ENCODE results near the gene BASP1.

Gene BASP1

DNA sequence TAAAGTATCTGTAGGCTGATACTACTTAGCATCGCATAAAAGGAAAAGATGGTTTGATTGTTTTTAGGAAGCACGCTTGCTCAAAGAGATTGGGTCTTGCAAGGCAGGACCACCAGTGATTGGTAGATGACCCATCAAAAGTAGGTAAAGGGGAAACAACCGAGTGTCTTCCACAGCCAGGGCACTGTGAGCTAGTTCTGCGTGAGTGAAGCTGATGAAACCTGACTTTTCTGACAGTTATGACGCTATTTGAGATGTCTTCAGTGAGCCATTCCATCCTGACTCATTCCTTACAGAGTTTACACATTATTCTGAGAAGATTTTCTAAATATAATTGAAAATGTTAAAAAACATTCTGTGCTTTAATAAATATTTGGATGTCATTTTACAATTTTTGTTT lies 49.7 kb downstream of the BASP1 start:
- H3K4me1 ChIP-seq (ENCODE audit: control insufficient read depth, insufficient read depth, low read length), result no peaks in the 10 kb centered on the region
- H3K9me3 ChIP-seq (ENCODE audit: control insufficient read depth, low read length), result no peaks in the 10 kb centered on the region
- no peak overlapping the region for H3K9ac ChIP-seq (ENCODE audit: low read length)
- H3K27me3 ChIP-seq (ENCODE audit: control insufficient read depth, insufficient read depth, low read length), result no peaks in the 10 kb centered on the region
- H3K4me3 ChIP-seq (ENCODE audit: low read length), result no peak overlapping the region
- H3K36me3 ChIP-seq (ENCODE audit: control insufficient read depth, insufficient read depth, low read length), result no peaks in the 10 kb centered on the region

DNA sequence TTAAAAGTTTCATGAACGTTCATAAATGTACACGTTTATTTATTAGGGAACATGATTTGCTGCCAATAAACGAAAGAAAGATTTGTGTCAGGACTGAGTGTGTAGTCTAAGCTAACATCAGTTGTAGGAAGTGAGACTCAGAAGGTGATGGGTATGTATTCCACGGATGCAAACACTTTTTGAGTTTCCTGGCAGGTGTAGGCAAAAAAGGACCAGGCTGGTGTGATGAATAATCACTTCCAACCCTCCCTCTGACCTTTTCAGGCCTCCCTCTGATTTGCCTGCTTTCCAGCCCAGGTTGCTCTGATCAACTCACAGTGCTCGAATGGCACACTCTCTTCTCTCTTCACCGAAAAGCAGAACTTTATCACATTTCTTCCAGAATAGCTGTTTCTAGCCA lies 51.8 kb downstream of the BASP1 start:
- Histone ChIP-seq H3K36me3 (ENCODE audit: control insufficient read depth, insufficient read depth, low read length) (no peaks in the 10 kb centered on the region), H3K9me3 (ENCODE audit: control insufficient read depth, low read length) (no peaks in the 10 kb centered on the region), H3K4me1 (ENCODE audit: control insufficient read depth, insufficient read depth, low read length) (no peaks in the 10 kb centered on the region), H3K27me3 (ENCODE audit: control insufficient read depth, insufficient read depth, low read length) (no peaks in the 10 kb centered on the region), H3K4me3 (ENCODE audit: low read length) (no peak overlapping the region), H3K9ac (ENCODE audit: low read length) (no peak overlapping the region)

DNA sequence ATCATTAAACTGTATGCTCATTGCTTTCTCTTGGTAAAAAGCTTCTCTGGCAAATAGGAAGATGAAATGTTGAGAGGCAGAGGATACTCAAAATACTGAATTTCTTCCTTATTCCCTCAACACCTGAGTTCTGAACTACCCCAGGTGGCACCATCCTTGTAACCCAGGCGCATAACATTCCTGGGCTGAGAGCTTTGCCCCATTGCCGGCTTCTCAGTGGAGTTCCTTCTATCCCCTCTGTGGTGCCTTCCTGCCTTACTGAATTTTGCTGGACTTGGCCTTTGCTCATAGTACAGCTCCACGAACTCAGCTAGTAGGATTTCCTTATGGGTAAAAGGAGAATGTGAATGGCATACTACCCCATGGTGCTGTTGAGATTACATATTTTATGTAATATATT lies 54.7 kb downstream of the BASP1 start:
- Histone ChIP-seq H3K27me3 (ENCODE audit: control insufficient read depth, insufficient read depth, low read length) (no peaks in the 10 kb centered on the region), H3K9ac (ENCODE audit: low read length) (no peak overlapping the region), H3K4me3 (ENCODE audit: low read length) (no peak overlapping the region), H3K36me3 (ENCODE audit: control insufficient read depth, insufficient read depth, low read length) (no peaks in the 10 kb centered on the region), H3K4me1 (ENCODE audit: control insufficient read depth, insufficient read depth, low read length) (no peaks in the 10 kb centered on the region), H3K9me3 (ENCODE audit: control insufficient read depth, low read length) (no peaks in the 10 kb centered on the region)

DNA sequence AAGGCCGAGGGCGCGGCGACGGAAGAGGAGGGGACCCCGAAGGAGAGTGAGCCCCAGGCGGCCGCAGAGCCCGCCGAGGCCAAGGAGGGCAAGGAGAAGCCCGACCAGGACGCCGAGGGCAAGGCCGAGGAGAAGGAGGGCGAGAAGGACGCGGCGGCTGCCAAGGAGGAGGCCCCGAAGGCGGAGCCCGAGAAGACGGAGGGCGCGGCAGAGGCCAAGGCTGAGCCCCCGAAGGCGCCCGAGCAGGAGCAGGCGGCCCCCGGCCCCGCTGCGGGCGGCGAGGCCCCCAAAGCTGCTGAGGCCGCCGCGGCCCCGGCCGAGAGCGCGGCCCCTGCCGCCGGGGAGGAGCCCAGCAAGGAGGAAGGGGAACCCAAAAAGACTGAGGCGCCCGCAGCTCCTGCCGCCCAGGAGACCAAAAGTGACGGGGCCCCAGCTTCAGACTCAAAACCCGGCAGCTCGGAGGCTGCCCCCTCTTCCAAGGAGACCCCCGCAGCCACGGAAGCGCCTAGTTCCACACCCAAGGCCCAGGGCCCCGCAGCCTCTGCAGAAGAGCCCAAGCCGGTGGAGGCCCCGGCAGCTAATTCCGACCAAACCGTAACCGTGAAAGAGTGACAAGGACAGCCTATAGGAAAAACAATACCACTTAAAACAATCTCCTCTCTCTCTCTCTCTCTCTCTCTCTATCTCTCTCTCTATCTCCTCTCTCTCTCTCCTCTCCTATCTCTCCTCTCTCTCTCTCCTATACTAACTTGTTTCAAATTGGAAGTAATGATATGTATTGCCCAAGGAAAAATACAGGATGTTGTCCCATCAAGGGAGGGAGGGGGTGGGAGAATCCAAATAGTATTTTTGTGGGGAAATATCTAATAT lies 58.1 kb downstream of the BASP1 start:
- Histone ChIP-seq H3K9me3 (ENCODE audit: control insufficient read depth, low read length) (no peaks in the 10 kb centered on the region), H3K27me3 (ENCODE audit: control insufficient read depth, insufficient read depth, low read length) (no peaks in the 10 kb centered on the region), H3K9ac (ENCODE audit: low read length) (no peak overlapping the region), H3K36me3 (ENCODE audit: control insufficient read depth, insufficient read depth, low read length) (no peaks in the 10 kb centered on the region), H3K4me3 (ENCODE audit: low read length) (no peak overlapping the region), H3K4me1 (ENCODE audit: control insufficient read depth, insufficient read depth, low read length) (no peaks in the 10 kb centered on the region)

DNA sequence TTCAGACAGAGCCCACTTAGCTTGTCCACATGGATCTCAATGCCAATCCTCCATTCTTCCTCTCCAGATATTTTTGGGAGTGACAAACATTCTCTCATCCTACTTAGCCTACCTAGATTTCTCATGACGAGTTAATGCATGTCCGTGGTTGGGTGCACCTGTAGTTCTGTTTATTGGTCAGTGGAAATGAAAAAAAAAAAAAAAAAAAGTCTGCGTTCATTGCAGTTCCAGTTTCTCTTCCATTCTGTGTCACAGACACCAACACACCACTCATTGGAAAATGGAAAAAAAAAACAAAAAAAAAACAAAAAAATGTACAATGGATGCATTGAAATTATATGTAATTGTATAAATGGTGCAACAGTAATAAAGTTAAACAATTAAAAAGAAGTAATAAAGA lies 59.0 kb downstream of the BASP1 start:
- H3K9ac ChIP-seq (ENCODE audit: low read length), result no peak overlapping the region
- no peaks in the 10 kb centered on the region for H3K9me3 ChIP-seq (ENCODE audit: control insufficient read depth, low read length)
- H3K4me1 ChIP-seq (ENCODE audit: control insufficient read depth, insufficient read depth, low read length), result no peaks in the 10 kb centered on the region
- no peaks in the 10 kb centered on the region for H3K27me3 ChIP-seq (ENCODE audit: control insufficient read depth, insufficient read depth, low read length)
- no peaks in the 10 kb centered on the region for H3K36me3 ChIP-seq (ENCODE audit: control insufficient read depth, insufficient read depth, low read length)
- no peak overlapping the region for H3K4me3 ChIP-seq (ENCODE audit: low read length)

DNA sequence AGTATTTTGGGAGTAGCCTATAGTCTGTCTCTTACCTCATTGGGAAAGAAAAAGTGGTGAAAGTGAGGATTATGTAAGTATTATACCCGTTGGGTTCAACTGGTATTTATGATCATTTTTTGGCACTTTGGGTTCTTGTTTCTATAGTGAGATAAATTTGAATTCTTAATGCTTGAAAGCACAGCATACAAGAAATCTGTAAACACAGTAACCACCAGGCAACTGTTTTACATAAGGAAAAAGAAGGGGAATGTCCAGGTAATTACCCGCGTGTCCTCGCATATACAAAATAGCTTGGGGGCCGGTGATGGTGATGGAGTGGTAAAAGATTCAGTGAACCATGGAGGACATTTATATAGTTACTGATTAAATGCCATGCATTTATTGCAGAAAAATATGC lies 60.5 kb downstream of the BASP1 start:
- Histone ChIP-seq H3K9ac (ENCODE audit: low read length) (no peak overlapping the region), H3K36me3 (ENCODE audit: control insufficient read depth, insufficient read depth, low read length) (no peaks in the 10 kb centered on the region), H3K9me3 (ENCODE audit: control insufficient read depth, low read length) (no peaks in the 10 kb centered on the region), H3K4me3 (ENCODE audit: low read length) (no peak overlapping the region), H3K4me1 (ENCODE audit: control insufficient read depth, insufficient read depth, low read length) (no peaks in the 10 kb centered on the region), H3K27me3 (ENCODE audit: control insufficient read depth, insufficient read depth, low read length) (no peaks in the 10 kb centered on the region)

DNA sequence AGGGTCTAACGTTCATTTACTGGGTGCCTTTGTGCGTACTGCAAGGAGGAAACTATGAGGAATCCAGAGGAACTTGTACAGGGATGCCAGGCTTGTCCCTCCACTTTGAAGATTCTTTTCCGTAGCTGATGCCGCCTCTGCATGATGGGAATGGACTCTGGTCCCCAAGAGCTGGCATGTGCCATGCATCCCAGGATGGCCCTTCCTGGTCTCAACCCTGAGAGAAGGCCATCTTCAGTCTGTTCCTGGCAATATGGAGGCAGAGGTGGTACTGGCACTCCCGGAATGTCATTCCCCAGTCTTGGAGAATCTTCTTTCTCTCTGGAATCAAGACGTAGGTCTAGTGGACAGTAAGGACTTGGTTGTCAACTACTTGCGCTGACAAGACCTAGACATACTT lies 61.5 kb downstream of the BASP1 start:
- H3K4me3 ChIP-seq (ENCODE audit: low read length), result no peak overlapping the region

DNA sequence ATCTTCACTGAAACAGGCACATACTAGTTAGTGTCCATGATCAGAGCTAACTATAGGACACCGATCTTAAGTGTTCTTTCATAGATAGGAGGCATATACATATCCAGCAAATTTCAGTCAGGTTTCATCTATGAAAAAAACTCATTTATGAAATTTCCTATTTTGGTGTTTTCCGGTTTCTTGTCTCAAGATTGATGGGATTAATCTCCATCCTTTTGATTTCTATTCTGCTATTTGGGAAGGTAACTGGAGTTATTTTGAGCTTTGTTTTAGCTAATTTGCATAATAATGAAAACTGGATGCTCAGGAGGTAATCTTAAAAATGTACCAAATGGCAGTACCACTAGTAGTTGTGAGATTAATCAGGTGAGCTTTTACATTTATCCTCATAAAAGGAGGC lies 62.1 kb downstream of the BASP1 start:
- no peaks in the 10 kb centered on the region for H3K36me3 ChIP-seq (ENCODE audit: control insufficient read depth, insufficient read depth, low read length)
- no peak overlapping the region for H3K4me3 ChIP-seq (ENCODE audit: low read length)
- H3K27me3 ChIP-seq (ENCODE audit: control insufficient read depth, insufficient read depth, low read length), result no peaks in the 10 kb centered on the region
- H3K9ac ChIP-seq (ENCODE audit: low read length), result no peak overlapping the region
- no peaks in the 10 kb centered on the region for H3K4me1 ChIP-seq (ENCODE audit: control insufficient read depth, insufficient read depth, low read length)
- no peaks in the 10 kb centered on the region for H3K9me3 ChIP-seq (ENCODE audit: control insufficient read depth, low read length)

More for the DNA sequence above, 61.5 kb downstream of the BASP1 start:
- no peaks in the 10 kb centered on the region for H3K9me3 ChIP-seq (ENCODE audit: control insufficient read depth, low read length)
- H3K27me3 ChIP-seq (ENCODE audit: control insufficient read depth, insufficient read depth, low read length), result no peaks in the 10 kb centered on the region
- no peaks in the 10 kb centered on the region for H3K4me1 ChIP-seq (ENCODE audit: control insufficient read depth, insufficient read depth, low read length)
- H3K36me3 ChIP-seq (ENCODE audit: control insufficient read depth, insufficient read depth, low read length), result no peaks in the 10 kb centered on the region
- H3K9ac ChIP-seq (ENCODE audit: low read length), result no peak overlapping the region

DNA sequence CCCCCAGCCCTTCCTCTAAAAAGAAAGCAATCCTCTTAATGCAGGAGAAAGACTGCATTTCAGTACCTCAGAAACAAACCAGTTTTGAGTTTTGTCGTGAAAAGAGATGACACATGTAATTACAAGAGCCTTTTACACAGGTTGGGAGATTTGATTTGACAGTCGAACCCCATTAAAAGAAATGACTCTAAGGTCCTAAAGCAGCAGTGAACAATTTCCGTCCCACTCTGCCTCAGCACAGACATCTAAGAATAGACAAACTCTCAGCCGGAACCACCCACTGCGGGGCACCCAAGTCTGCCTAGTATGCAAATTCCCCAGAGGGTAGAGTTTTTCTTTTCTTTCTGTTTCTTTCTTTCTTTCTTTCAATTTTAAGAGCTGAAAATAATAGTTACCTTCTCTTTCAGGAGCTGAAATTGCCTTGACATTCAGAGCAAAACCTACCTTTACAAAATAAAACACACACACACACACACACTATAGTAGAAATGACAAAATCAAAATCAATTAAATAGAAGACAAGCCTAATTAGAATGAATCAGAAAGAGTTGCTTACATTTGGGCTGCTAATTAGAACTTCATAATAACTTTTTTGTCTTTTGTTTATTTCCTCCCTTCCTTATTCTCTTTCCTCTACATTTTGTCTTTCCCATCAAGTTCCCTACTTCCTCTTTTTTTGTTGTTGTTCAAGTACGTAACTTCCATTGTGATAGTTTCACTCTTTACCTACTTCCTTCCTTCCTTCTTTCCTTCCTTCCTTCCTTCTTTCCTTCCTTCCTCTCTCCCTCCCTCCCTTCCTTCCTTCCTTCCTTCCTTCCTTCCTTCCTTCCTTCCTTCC lies 65.1 kb downstream of the BASP1 start:
- no peaks in the 10 kb centered on the region for H3K36me3 ChIP-seq (ENCODE audit: control insufficient read depth, insufficient read depth, low read length)
- H3K27me3 ChIP-seq (ENCODE audit: control insufficient read depth, insufficient read depth, low read length), result no peaks in the 10 kb centered on the region
- H3K4me3 ChIP-seq (ENCODE audit: low read length), result no peak overlapping the region
- H3K9ac ChIP-seq (ENCODE audit: low read length), result no peak overlapping the region
- no peaks in the 10 kb centered on the region for H3K4me1 ChIP-seq (ENCODE audit: control insufficient read depth, insufficient read depth, low read length)
- no peaks in the 10 kb centered on the region for H3K9me3 ChIP-seq (ENCODE audit: control insufficient read depth, low read length)

DNA sequence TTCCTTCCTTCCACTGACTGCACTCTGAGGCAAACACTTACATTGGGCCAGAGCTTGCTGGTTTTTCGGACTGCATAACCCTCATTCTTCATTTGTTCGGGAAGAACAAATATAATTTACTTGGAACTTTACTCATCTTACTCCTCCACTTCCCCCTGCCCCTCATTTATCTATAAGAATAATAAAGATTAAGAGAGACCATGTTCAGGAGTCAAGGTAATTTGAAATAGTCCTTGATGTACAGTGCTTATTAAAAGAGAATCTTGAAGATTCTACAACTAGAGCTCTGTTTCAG lies 65.6 kb downstream of the BASP1 start:
- H3K4me3 ChIP-seq (ENCODE audit: low read length), result no peak overlapping the region
- no peaks in the 10 kb centered on the region for H3K36me3 ChIP-seq (ENCODE audit: control insufficient read depth, insufficient read depth, low read length)
- H3K9ac ChIP-seq (ENCODE audit: low read length), result no peak overlapping the region
- H3K4me1 ChIP-seq (ENCODE audit: control insufficient read depth, insufficient read depth, low read length), result no peaks in the 10 kb centered on the region
- no peaks in the 10 kb centered on the region for H3K9me3 ChIP-seq (ENCODE audit: control insufficient read depth, low read length)
- H3K27me3 ChIP-seq (ENCODE audit: control insufficient read depth, insufficient read depth, low read length), result no peaks in the 10 kb centered on the region

DNA sequence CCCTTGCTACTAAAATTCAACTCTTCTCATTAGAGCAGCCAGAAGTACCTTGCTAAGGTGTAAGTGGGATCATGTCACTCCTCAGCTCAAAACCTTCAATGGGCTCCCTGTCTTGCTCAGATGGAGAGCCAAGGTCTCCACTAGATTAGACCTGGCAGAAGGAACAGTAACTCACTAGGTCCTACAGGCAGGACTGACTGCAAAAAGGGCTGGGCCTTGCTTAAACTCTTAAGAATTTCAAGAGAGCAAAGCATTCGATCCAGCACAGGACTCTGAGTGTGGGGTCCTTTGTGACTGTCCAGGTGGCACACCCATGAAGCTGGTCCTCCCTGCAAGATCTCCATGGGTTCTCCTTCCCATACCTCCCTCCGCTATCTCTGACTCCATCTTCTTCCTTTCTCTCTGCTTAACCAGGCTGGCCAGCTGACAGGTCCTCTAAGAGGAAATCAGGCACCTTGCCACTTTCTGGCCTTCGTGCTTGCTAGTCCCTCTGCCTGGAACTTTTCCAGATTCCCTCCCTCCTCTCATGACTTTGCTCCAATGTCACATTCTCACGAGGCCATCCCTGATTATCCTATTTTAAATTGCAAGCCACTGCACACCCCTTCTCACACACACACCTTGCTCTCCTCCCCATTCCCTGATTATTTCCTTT lies 70.2 kb downstream of the BASP1 start:
- Histone ChIP-seq H3K27me3 (ENCODE audit: control insufficient read depth, insufficient read depth, low read length) (no peaks in the 10 kb centered on the region), H3K4me3 (ENCODE audit: low read length) (no peak overlapping the region), H3K9ac (ENCODE audit: low read length) (no peak overlapping the region), H3K4me1 (ENCODE audit: control insufficient read depth, insufficient read depth, low read length) (peaks cover 9% of the 10 kb centered on the region), H3K9me3 (ENCODE audit: control insufficient read depth, low read length) (no peaks in the 10 kb centered on the region), H3K36me3 (ENCODE audit: control insufficient read depth, insufficient read depth, low read length) (no peaks in the 10 kb centered on the region)

DNA sequence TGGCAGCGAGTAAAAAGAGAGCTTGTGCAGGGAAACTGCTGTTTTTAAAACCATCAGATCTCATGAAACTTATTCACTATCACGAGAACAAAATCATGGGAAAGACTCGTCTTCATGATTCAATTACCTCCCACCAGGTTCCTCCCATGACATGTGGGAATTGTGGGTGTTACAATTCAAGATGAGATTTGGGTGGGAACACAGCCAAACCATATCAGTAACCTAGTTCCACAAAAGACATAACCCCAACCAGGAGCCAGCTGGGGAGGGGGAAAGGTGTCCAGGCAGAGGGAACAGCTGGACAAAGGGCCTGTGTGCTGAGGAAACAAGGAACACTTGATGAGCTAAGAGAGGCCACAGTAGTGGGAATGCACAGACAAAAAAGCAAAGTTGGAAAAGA lies 71.1 kb downstream of the BASP1 start:
- Histone ChIP-seq H3K4me1 (ENCODE audit: control insufficient read depth, insufficient read depth, low read length) (peaks cover 9% of the 10 kb centered on the region), H3K4me3 (ENCODE audit: low read length) (no peak overlapping the region), H3K36me3 (ENCODE audit: control insufficient read depth, insufficient read depth, low read length) (no peaks in the 10 kb centered on the region), H3K9ac (ENCODE audit: low read length) (no peak overlapping the region), H3K27me3 (ENCODE audit: control insufficient read depth, insufficient read depth, low read length) (no peaks in the 10 kb centered on the region), H3K9me3 (ENCODE audit: control insufficient read depth, low read length) (no peaks in the 10 kb centered on the region)
